Keratinocyte (primary cell): ENCODE results near the gene INSR.

ENCODE experiments used
- CTCF ChIP-seq, 3 experiments: IDR thresholded peaks in 1 of 3; conservative IDR thresholded peaks in 1 of 3; optimal IDR thresholded peaks in 1 of 3; 2 replicates in 2 of 3; 3 replicates in 1 of 3; pipeline versions ENCODE3 to v1.5.1; 2011; ENCODE audit warnings: low read length in 3 of 3, mild to moderate bottlenecking in 3 of 3, moderate library complexity in 2 of 3, control low read depth in 1 of 3, inconsistent platforms in 1 of 3; ENCODE audit not compliant: insufficient read depth in 2 of 3; ENCODE audit errors: extremely low read depth in 1 of 3
- EZH2 ChIP-seq: IDR thresholded peaks from one replicate; pipeline ENCODE4 v1.6.1; 2012; ENCODE audit warnings: inconsistent platforms, mild to moderate bottlenecking, low read length, moderate library complexity

GRCh38 chr19:7297742-7298141 lies 3.5 kb upstream of the INSR start:
- TF ChIP-seq CTCF (optimal IDR thresholded peaks at IDR 0.05 in 1 of 3, IDR thresholded peaks at IDR 0.05 in 1 of 3, conservative IDR thresholded peaks at IDR 0.05 in 1 of 3; ENCODE audit: extremely low read depth in 1 of 3, insufficient read depth in 2 of 3, low read length in 3 of 3) = no peak
- TF ChIP-seq EZH2 = no peak
